SKM-1 treated with dmso at 0.1 percent for 144 hours (cell line): Measurements from ENCODE around the gene IL1RAP.
A peak's percentile ranks its signal among the peaks of the same experiment; 100 is the strongest.
"Not testable (repeated sequence)": the region's sequence is repeated elsewhere in the genome, so short reads cannot be mapped to it uniquely, and the experiment has no call there.

Source experiments
- DNase-seq: peaks from one replicate; lab custom pipeline; 2025; ENCODE audit not compliant: unreplicated experiment; lab: John Stamatoyannopoulos, UW

IL1RAP gene

DNA sequence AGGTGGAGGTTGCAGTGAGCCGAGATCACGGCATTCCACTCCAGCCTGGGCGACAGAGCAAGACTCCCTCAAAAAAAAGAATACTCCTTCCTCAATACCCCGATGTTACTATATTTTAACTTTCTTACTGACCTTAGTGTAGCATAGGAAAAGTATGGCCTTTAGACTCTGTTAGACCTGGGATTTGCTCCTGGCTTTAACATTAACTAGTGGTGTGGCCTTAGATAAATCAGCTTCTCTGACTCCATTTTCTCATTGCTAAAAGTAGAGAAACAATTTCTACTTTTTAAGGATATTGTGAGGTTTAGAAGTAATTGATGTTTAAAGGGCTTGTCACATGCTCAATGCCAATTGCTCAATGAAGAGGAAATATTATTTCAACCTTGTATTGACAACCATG, 7.6 kb upstream of the IL1RAP start:
- DNase-seq, result no peak

DNA sequence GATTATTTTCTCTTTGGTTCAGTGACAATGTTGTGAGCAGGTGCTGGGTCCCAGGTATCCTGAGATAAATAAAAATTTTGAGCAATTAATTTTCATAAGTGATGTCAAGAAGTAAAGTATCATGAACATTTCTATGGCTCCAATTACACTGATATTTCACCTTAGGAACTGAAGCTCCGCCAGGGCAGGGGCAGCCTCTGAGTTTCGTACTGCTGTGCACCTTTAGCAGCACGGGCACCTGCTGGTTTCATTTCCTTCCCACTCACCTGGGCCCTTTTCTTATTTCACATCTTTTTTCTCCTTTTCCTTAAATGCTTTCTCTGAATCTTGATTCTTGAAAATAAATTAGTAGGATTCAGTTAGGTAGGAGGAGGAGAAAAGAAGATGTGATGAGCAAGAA, 1.2 kb upstream of the IL1RAP start:
- DNase-seq, result no peak

DNA sequence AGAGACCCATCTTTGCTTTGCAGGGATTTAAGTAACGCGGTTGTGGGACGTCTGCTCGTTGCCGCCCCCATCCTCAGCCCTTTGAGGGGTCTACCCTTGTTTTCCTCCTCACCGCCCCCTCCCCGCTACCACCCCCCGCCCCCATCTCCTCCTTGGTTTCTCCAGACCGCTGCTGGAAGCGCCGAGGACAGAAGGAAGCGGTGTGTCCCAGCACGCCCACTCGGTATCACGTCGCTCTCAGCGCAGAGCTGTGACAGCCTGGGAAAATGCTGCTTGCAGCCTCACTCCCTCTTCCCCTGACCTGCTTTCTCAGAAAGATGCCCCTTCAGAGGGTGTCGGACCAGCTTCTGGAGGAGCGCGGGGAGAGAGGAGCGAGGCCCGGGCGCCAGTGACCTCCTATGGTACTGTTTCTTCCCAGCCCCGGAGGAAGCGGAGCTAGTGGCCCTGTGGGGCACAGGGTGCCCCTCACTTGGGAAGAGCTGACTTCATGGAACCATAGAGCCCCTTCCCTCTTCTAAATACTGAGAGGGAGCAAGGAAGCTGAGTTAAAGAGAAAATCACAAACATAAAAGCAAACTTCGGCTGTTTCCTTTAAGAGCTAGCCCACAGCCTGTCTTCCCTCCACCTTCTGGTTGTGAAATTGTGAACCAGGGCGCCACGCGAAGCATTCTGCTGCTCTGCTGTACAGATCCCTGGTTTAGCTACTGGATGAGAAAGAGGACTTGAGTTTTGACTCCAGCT, 698 bp downstream of the IL1RAP start:
- peak; percentile 30 for DNase-seq

DNA sequence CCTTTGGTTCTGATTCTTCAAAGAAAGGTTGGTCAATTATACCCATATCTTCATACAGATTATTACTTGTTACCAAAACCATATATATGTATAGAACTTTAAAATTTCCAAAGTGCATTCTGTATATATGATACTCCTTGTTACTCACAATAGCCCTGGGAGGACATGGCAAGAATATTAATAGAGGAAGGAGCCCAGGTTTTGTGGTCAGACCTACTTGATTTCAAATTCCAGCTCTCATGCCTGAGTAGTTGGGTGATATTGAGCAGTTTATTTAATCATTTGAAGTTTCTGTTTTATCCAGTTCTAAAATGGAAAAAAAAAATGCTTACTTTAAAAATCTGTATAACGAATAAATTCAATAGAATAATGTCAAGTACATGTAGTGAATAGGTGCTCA, 2.5 kb downstream of the IL1RAP start:
- no peak for DNase-seq

DNA sequence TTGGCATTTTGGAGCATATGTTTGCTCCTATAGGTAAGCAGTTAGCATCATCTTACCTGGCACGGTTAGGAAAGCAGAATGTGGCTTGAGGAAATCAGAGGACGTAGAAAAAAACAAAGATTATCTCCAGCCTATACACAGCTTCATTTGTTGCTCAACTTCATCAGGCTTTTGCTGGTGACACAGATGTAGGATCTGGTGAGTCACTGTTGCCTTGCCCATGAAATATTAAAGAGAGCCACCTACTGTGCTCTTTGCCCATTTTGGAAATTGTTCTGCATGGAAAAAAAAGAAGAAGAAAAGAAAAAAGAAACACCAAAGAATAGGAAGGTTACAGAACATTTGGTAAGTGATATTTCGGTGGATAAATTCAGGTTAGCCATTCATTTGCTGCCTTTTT, 3.8 kb downstream of the IL1RAP start:
- DNase-seq, result no peak

DNA sequence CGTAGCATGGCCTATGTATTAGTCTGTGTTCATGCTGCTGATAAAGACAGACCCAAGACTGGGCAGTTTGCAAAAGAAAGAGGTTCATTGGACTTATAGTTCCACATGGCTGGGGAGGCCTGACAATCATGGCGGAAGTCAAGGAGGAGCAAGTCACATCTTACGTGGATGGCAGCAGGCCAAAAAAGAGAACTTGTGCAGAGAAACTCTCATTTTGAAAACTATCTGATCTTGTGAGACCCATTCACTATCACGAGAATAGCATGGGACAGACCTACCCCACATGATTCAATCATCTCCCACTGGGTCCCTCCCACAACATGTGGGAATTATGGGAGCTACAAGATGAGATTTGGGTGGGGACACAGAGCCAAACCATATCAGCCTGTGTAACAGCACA, 4.6 kb downstream of the IL1RAP start:
- DNase-seq, result not testable (repeated sequence)

DNA sequence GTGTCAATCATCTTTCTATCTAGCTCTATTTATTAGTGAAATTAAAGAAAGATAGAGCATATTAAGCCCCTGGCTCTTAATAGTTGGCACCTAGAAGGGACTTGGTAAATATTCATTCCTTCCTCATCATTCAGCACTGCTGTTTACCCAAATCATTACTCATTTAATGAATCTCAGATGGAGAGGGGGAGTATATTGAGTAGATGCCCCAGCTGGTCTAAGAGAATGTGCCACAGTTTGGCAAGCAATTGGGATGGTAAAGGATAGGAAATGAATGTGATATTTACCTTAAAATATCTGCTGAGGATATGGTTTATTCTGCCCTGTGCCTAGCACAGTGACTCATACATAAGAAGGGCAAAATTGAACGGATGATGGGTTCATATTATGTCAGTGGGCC, 6.0 kb downstream of the IL1RAP start:
- no peak for DNase-seq

DNA sequence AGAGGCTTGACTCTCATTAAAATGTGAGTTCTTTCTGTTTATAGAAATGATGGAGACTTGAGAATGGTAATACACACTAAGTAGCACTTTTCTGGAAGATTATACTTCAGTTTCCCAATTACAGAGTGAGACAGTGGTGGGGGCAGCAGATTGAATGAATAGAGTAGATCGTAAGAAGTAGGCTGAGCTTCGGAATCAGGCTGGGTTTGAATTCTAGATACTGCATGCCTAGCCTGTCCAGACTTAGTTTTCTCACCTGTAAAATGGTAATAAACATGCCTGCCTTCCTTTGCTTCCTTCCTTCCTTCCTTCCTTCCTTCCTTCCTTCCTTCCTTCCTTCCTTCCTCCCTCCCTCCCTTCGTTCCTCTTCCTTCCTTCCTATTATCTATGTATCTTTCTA, 8.1 kb downstream of the IL1RAP start:
- no peak for DNase-seq

DNA sequence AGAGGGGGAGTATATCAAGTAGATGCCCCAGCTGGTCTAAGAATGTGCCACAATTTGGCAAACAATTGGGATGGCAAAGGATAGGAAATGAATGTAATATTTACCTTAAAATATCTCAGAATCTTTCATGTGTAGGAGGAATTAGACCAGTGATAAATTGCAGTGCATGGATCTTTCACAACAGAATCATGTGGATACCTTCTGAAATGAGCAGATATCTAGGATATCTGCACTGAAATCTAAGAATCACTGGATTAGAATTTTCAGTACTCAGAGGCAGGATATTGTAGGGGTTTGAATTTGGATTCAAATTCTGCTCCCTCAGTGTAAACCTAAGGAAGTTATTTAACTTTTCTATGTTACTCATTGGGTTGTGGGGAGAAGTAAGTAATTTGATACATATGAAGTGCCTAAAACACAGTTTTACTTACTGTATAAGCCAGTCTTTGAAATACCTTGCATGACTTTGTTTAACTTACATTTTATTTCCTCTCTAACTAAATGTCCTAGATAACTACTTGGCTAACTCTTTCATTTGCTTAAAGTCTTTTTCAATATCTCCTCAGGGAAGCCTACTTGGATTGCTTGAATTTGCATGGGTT, 8.8 kb downstream of the IL1RAP start:
- no peak for DNase-seq

DNA sequence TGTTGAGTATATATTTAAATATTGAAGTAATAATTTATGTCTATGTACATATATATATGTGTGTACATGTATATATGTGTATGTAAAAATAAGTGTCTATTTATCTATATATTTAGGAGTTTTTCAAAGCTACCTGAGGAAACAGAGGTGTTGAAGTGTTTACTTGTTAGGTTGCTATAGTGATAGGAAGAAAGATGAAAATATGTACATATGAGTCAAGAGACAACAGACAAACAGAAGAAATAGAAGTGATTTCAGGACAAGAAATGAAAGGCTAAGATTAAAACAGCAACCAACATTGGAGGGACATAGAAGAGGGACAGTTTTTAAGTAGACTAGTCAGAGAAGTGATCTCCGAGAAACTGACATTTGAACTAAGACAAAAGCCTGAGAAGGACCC, 11.1 kb downstream of the IL1RAP start:
- no peak for DNase-seq

DNA sequence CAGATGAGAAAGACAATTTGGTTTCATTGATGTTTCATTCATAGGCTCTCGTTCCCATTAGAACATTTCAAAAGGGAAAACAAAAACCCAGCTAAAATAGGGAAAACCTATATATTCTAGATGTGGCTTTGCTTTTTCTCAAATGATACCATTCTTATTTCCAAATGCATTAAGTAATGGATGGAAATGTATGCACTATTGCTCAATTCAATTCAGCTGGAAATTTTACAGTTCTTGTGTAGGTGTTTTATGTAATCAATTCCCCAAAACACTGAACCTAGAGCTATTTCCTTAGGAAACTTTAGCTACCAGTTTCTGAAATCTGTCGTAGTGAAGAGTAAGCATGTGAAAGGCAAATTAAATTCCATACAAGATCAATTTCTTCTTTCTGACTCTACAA, 11.7 kb downstream of the IL1RAP start:
- DNase-seq, result no peak

DNA sequence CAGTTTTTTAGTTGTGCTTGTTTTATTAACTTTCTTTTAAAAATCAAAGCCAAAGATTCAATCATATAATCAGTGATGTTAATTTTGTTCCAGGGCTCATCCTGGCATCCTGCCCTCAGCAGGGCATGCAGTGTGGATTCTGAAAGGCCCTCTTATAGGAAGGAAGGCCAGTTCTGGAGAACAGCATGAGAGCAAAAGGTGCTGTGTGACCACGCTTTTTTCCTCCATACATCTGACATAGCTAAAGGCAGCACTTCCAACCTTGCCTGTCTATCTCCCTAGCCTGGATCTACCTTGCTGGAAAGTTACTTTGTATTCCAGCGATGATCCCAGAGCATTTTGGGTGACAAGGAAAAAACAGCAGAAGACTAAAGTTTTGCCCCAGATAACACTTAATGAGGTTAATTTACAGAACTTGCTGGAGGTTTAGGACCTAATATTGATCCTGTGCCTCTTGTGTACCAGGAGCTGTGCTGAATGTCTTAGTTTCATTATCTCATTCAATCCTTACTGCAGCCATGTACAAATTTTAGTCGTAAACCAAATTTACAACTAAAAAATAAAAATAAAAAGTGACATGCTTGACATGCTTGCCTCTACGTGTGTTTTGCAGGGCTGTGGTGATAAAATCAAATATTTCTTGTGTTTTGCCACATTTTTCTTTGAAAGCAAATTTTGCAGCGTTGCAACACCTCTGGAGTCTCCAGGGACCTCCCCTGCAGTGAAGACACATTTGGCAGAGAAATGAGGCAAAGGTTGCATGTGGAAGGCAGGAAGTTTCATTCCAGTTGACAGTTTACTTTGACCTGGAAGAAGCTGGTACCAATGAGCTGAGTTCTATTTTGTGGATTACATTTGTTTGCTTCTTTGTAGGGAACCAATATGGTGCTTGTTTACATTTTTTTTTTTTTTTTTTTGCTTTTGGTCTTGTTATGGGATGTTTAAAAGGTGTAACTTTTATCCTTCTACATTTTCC, 13.2 kb downstream of the IL1RAP start:
- DNase-seq, result no peak

DNA sequence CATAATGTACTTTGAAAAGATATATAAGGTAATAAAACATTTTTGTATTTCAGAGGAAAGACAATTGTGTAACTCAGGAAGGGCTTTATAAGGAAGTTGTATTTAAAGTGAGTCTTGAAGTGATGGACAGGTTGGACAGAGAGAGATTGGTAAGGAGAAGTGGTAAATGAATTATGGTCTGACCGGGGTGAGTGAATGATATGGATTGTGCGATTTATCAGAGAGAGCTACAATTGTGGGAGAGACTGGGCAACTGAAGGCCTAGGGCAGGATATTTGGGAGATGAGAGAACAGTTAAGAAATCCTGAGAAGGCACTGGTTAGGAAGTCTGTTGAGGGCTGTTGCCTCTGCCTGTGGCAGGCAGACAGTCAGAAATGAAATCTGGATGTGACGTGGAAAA, 14.8 kb downstream of the IL1RAP start:
- DNase-seq, result peak; percentile 30

DNA sequence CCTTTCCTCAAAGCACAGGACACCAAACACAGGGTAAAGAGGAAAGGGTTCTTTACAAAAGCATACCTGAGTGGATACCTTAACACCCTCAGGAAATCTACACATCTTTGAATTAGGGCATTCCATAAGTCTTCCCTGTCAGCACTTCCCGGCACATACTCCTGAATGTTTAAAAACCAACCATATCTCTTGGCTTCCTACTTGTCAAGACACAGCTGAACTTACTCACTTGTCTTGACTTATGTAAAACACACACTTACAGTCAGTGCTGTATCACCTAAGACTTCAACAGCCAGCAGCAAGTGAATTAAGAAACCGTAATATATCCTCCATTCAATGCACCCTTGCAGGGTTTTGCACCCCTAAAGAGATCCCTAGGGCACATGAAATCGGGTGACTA, 17.5 kb downstream of the IL1RAP start:
- no peak for DNase-seq

DNA sequence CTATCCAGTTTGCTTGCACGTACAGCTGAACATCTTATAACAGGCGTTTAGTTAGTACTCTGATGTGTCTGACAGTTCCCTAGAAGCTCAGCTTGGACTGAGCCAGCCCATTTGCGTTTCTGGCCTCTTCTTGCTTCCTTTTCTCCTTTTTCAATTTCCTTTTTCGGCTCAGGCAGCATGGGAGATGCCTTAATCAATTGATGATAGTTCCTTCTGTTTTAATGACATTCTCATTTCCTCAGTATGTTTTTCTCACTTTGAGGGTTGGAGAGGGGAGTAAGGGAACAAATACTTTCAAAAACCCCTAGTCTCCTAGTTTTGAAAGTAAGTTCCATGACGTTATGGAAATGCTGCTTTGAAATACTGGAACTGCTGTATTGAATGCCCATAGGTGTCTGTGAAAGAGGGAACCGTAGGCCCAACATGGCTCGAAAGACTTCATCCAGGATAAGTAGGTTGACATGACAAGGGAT, 18.9 kb downstream of the IL1RAP start:
- DNase-seq, result no peak

DNA sequence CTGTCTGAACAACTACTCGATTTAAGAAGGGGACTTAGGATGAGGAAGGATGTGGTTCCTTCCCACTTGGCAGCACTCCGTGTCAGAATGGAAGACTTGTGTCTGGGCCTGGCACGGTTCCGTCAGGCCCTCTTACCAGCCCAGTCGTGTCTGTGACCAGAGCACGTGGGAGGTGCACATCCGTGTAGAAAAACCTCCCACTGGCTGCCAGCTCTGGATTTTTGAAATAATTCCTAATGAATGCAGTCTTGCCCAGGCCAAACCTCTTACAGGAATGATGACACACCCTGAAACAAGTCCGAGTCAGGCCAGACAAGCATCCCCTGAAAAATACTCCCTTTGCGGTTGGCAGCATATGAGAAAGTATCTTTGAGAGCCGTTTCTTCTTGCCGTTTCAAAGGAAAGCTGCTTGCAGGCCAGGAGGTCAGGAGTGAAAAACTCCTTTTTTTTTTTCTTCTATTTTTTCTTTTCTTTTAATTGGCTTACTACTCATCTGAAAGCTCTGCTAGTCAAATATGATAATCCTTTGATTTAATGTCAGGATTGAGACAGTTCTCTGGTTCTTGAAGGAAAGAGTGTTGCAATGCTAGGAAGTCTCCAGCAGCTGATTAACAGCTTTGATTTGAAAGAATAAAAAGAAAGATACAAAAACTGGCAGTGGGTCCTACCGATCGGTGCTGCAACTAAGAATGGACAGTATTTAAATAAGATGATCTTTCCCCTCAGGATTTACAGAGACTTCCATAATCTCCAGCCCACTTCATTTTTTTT, 19.8 kb downstream of the IL1RAP start:
- no peak for DNase-seq

DNA sequence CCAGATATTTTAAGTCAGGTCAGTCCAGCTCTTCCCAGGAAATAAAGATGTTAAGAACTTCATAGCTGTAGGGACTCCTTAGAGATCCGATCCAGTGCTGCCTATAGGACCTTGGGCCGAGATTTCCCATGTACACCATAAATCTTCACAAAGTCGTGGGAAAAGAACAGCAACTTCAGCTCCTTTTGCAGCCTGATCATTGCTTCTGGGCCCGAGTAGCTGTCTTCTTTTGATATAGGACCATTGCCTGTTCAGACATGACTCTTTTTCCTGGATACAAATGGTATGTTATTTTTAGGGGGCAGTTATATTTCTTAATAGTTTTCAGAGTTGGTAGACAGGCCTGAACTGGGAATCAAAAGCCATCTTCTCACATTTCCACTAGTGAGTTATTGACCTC, 20.5 kb downstream of the IL1RAP start:
- DNase-seq, result no peak

DNA sequence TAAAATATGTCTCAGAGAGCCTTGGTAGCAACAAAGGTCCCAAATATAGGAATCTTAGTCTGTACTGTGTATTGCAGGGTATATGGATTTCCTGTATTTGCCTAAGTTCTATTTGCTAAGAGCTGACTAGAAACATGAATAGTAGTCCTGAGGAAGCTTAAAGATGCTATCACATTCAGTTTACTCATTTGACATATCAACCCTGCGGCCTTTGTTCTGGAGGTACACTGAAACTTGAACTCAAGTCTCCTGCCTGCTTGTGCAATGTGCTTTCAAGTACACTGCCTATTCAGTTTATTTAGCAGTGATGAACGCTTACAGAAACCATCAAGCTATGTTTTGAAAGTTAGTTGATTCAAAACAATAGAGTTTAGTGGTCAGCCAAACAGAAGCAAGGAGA, 21.1 kb downstream of the IL1RAP start:
- DNase-seq, result no peak

DNA sequence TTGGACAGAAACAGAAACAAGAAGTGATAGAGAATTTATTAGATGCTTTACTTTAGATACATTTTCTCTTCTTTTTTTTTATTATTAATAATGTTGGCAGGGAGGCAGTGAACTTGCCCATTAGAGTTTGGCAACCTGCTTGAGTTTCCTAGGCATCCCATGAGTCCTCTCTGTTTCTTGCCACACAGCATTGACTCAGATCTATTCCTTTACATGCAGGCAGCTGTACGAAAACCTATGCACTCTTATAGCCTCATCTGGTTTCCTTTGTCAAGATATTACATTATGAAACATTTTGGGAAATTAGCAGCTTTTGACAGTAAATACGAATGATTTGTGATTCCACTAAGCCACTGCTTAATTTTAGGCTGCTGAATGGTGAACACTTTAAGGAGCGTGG, 23.3 kb downstream of the IL1RAP start:
- DNase-seq, result no peak

DNA sequence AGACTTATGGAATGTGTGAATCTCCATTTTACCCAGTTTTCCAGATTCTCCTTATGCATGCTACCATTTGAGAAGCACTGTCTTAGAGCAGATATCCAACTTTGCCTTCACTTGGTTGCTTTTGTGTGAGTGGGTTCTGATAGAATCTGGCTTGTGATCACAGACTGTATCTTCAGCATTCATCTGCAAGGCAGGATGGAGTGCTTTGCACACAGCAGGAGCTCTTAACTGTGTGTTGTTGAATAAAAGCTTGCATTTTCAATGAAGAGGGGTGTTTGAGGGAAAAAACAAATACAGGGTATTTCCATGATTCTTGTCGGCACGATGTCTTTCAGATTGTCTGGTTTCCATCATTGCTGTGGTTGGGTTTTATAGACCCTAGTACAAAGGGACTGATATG, 24.4 kb downstream of the IL1RAP start:
- no peak for DNase-seq

DNA sequence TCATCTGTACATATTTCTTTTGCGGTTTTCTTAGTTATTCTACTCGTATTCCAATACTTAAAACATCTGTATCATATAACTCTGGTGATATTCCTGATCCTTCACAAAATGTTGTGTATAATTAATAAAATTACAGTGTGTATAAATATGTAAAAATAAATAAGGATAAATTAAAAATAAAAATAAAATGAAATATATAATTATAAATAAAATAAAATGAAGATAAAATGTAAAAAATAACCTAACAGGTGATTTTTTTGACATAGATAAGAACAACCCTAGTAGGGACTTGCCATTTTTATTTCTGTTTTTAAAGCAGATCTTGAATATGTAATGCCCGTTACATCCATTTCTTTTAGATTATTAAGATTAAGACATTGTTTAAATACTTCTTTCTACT, 25.6 kb downstream of the IL1RAP start:
- no peak for DNase-seq
